ENCODE measurements around the gene ORC6. TPM values are rescaled to one million over a fixed set of nuclear protein-coding genes. Genes with fewer than 3 reads are reported as not detected.
A peak's percentile ranks its signal among the peaks of the same experiment; 100 is the strongest.

ORC6 gene, protein sequence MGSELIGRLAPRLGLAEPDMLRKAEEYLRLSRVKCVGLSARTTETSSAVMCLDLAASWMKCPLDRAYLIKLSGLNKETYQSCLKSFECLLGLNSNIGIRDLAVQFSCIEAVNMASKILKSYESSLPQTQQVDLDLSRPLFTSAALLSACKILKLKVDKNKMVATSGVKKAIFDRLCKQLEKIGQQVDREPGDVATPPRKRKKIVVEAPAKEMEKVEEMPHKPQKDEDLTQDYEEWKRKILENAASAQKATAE
- total RNA-seq (1 to 10 TPM; 4.2 to 5.6 TPM), polyA plus RNA-seq (1 to 10 TPM; 1.4 to 3.4 TPM)
- long read RNA-seq, donor 1, partial matches to known transcripts = 0 of 3 reads
- long read RNA-seq, donor 1, other reads (novel, unspliced or antisense) = 0 of 3 reads
- long read RNA-seq, donor 2, partial matches to known transcripts = 0 of 2 reads
- long read RNA-seq, donor 2, other reads (novel, unspliced or antisense) = 0 of 2 reads
- long read RNA-seq, donor 3, transcript ORC6-201 (7 exons, 1,628 nt) = major isoform, 5 of 6 reads
- long read RNA-seq, donor 3, partial matches to known transcripts = 0 of 6 reads
- long read RNA-seq, donor 3, other reads (novel, unspliced or antisense) = 0 of 6 reads
- long read RNA-seq, donor 4, partial matches to known transcripts = 0 of 4 reads
- long read RNA-seq, donor 4, other reads (novel, unspliced or antisense) = 0 of 4 reads
- long read RNA-seq, donor 5, transcript ORC6-207 (4 exons, 1,833 nt) = major isoform, 5 of 12 reads
- long read RNA-seq, donor 5, partial matches to known transcripts = 5 of 12 reads
- long read RNA-seq, donor 5, other reads (novel, unspliced or antisense) = 0 of 12 reads

- H3K4me1 ChIP-seq (ENCODE audit: control insufficient read depth in 5 of 5, insufficient read depth in 5 of 5, low read length in 5 of 5) = peaks cover 9 to 35% (median 11%) of the 10 kb centered on the region in 5 donors
- peak within 1 kb of the TSS; percentile 96 for H3K4me3 ChIP-seq
- 0 to 1% methylated on average over 69 to 79 of the region's 79 CpGs for WGBS, 2 donors
- peak within 1 kb of the TSS; percentile 92 to 97 for H3K9ac ChIP-seq (ENCODE audit: insufficient read depth in 1 of 2, low read length in 2 of 2)
- peak within 1 kb of the TSS; percentile 80 to 94 for H3K27ac ChIP-seq (ENCODE audit: low read depth in 1 of 2, low read length in 1 of 2)
- DNase-seq (peak; percentile 98 to 99 (median 98)), ATAC-seq (ENCODE audit: insufficient read depth, low FRiP score) (peak; percentile 93)
- no peaks in the 10 kb centered on the region for H3K27me3 ChIP-seq (ENCODE audit: control insufficient read depth in 3 of 3, insufficient read depth in 3 of 3, low read length in 2 of 3)
- no peak for TF ChIP-seq CTCF (IDR thresholded peaks at IDR 0.05; ENCODE audit: control extremely low read depth, extremely low read depth)
- H3K36me3 ChIP-seq (ENCODE audit: control insufficient read depth in 4 of 4, insufficient read depth in 4 of 4, low read length in 4 of 4) = peaks cover 0 to 9% (median 1%) of the 10 kb centered on the region in 4 donors
- no peaks in the 10 kb centered on the region for H3K9me3 ChIP-seq (ENCODE audit: control insufficient read depth in 4 of 4, insufficient read depth in 3 of 4, low read length in 3 of 4)
Measured at GRCh38 chr16:46689365-46690280, at the start of gene ORC6. Gene ORC6 (plus strand): TSS chr16:46689659. CDS start chr16:46689706, 47 bp downstream.

DNA sequence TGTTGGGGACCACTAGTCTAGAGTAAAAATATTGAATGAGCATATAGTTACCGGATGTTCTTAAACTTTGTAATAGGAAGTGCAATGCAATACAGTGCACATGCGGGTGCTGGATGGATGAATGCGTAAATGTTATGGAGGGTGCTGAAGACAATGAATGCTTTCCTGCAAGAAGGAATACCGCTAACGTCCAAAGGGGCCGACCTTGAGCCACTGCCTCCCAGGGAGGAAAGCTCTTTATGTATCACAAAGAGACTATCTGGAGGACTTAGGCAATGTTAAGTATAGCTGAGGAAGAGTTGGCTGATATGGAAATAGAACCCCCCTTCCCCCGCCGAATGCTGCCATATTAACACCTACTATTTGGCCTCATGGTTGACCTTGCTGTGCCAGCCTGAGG is 40.8 kb upstream of the ORC6 start:
- ATAC-seq (ENCODE audit: insufficient read depth, low FRiP score) (no peak), DNase-seq (no peak)
- Histone ChIP-seq H3K27me3 (ENCODE audit: control insufficient read depth in 3 of 3, insufficient read depth in 3 of 3, low read length in 2 of 3) (no peaks in the 10 kb centered on the region), H3K27ac (ENCODE audit: low read depth in 1 of 2, low read length in 1 of 2) (no peak overlapping the region), H3K36me3 (ENCODE audit: control insufficient read depth in 4 of 4, insufficient read depth in 4 of 4, low read length in 4 of 4) (no peaks in the 10 kb centered on the region), H3K9me3 (ENCODE audit: control insufficient read depth in 4 of 4, insufficient read depth in 3 of 4, low read length in 3 of 4) (no peaks in the 10 kb centered on the region), H3K4me1 (ENCODE audit: control insufficient read depth in 5 of 5, insufficient read depth in 5 of 5, low read length in 5 of 5) (peaks cover 0 to 10% (median 0%) of the 10 kb centered on the region in 5 donors), H3K4me3 (no peak overlapping the region), H3K9ac (ENCODE audit: insufficient read depth in 1 of 2, low read length in 2 of 2) (no peak overlapping the region)
- TF ChIP-seq CTCF (IDR thresholded peaks at IDR 0.05; ENCODE audit: control extremely low read depth, extremely low read depth) = no peak
- 85 to 88% methylated on average over 8 of the region's 8 CpGs for WGBS, 2 donors

GRCh38 chr16:46649588-46650253 is 39.7 kb upstream of the ORC6 start:
- Histone ChIP-seq H3K4me3 (no peak overlapping the region), H3K27me3 (ENCODE audit: control insufficient read depth in 3 of 3, insufficient read depth in 3 of 3, low read length in 2 of 3) (no peaks in the 10 kb centered on the region), H3K9me3 (ENCODE audit: control insufficient read depth in 4 of 4, insufficient read depth in 3 of 4, low read length in 3 of 4) (no peaks in the 10 kb centered on the region), H3K9ac (ENCODE audit: insufficient read depth in 1 of 2, low read length in 2 of 2) (peak overlapping the region in 1 of 2 donors; percentile 19), H3K27ac (ENCODE audit: low read depth in 1 of 2, low read length in 1 of 2) (no peak overlapping the region), H3K36me3 (ENCODE audit: control insufficient read depth in 4 of 4, insufficient read depth in 4 of 4, low read length in 4 of 4) (no peaks in the 10 kb centered on the region), H3K4me1 (ENCODE audit: control insufficient read depth in 5 of 5, insufficient read depth in 5 of 5, low read length in 5 of 5) (peaks cover 0 to 10% (median 0%) of the 10 kb centered on the region in 5 donors)
- DNase-seq (peak in 2 of 3 donors; percentile 9 to 41), ATAC-seq (ENCODE audit: insufficient read depth, low FRiP score) (no peak)
- 86 to 91% methylated on average over 27 of the region's 27 CpGs for WGBS, 2 donors
- TF ChIP-seq CTCF (IDR thresholded peaks at IDR 0.05; ENCODE audit: control extremely low read depth, extremely low read depth) = no peak

Data from lung (tissue), 16 donors.